Heart left ventricle (tissue), 16 donors: ENCODE data around the gene MKRN2. TPM values are rescaled to one million over a fixed set of nuclear protein-coding genes. Genes with fewer than 3 reads are reported as not detected.

Source experiments
- ATAC-seq, 4 donors: fragments of 200-7000 bp; cut with Tn5 transposase; one replicate each; pipeline ENCODE4 v1.9.1; 2020 to 2022; ENCODE audit warnings: moderate library complexity in 4 of 4, mild to moderate bottlenecking in 3 of 4, moderate number of reproducible peaks in 1 of 4
- DNase-seq, 5 donors: peaks; one replicate each; pipeline ENCODE4 v3.0.0-alpha.2; 2020
- H3K27ac ChIP-seq, 12 donors: fragments of 200-600 bp; sonication (generic) in 4 of 12; one replicate each; pipeline versions ENCODE4 v1.5.0 to v1.8.0; 2016 to 2022; ENCODE audit warnings: mild to moderate bottlenecking in 2 of 12
- H3K27me3 ChIP-seq, 9 donors: fragments of 200-600 bp; sonication (generic) in 2 of 9; one replicate each; pipeline versions ENCODE4 v1.5.1 to v1.8.0; 2016 to 2022; ENCODE audit warnings: mild to moderate bottlenecking in 3 of 9
- H3K36me3 ChIP-seq, 9 donors: fragments of 200-600 bp; sonication (generic) in 2 of 9; one replicate each; pipeline versions ENCODE4 v1.5.0 to v1.8.0; 2018 to 2022; ENCODE audit warnings: mild to moderate bottlenecking in 2 of 9
- H3K4me1 ChIP-seq, 12 donors: fragments of 200-600 bp; sonication (generic) in 4 of 12; one replicate each; pipeline versions ENCODE4 v1.5.0 to v1.8.0; 2016 to 2022; ENCODE audit warnings: mild to moderate bottlenecking in 3 of 12
- H3K4me3 ChIP-seq, 12 donors: fragments of 200-600 bp; sonication (generic) in 4 of 12; one replicate each; pipeline versions ENCODE4 v1.5.0 to v1.8.0; 2017 to 2022; ENCODE audit warnings: mild to moderate bottlenecking in 9 of 12, moderate library complexity in 4 of 12
- H3K9me3 ChIP-seq, 12 donors: fragments of 200-600 bp; sonication (generic) in 4 of 12; one replicate each; pipeline versions ENCODE4 v1.5.0 to v1.8.0; 2016 to 2022; ENCODE audit warnings: mild to moderate bottlenecking in 1 of 12
- CTCF ChIP-seq, 12 donors: fragments of 200-600 bp; sonication (generic) in 4 of 12; IDR thresholded peaks; one replicate each; pipeline versions ENCODE4 v1.5.0 to v1.8.0; 2018 to 2022; ENCODE audit warnings: antibody characterized with exemption in 12 of 12, mild to moderate bottlenecking in 5 of 12
- POLR2A ChIP-seq, 2 donors: fragments of 450-650 bp; IDR thresholded peaks; one replicate each; pipeline ENCODE4 v1.6.1; 2017; ENCODE audit warnings: antibody characterized with exemption in 2 of 2, mild to moderate bottlenecking in 2 of 2, moderate library complexity in 2 of 2
- whole genome bisulfite sequencing, 4 donors: extraction: QIAGEN DNeasy Blood & Tissue Kit in 2 of 4; methylation state at CpG; one replicate each; pipeline versions ENCODE4 v1.1.5 to v1.1.7; 2013 to 2018; 5-methylcytosine and 5-hydroxymethylcytosine counted together
- intact Hi-C, 10 donors: fragments of 100-400 bp; cut with DNase I; formaldehyde crosslinking; loops; one replicate each; pipeline versions ENCODE4 v1.11.1 to v1.14.2; 2022
- polyA plus RNA-seq, 2 donors: library from polyadenylated mRNA; stranded (reverse); fragments of 200-250 nt; gene quantifications; one replicate each; pipeline ENCODE4 v1.2.3, GENCODE V29; 2013
- total RNA-seq, 9 donors: library from RNA; depleted of rRNA in 2 of 9; stranded (reverse); fragments of >200 nt in 2 of 9; fragmentation: NEBNext Ultra II Directional in 3 of 9; extraction: Animal tissue kit (Norgen Biotek cat#: 25700) in 3 of 9; gene quantifications; one replicate each; pipeline versions ENCODE4 v1.1.0 to v1.2.4, GENCODE V29; 2016 to 2023
- donor health status: ischemic (EF 13 %, LVEDD 7.1; RV severe dilation, severe dysfunction).
- donor health status: healthy with polysubstance abuse.
- donor health status: DM: no; HTN: yes; CAD: no.
- donor health status: DM: no; HTN: no; CAD: no.
- donor health status: ischemic (EF 25% LVEDD 6.9; RV normal size, moderate dysfunction).
- donor health status: ischemic (EF 25% LVEDD 5.7; RV mildly dilated, moderate dysfunction).
- donor health status: healthy.
- donor health status: DM: yes; HTN: yes; CAD: no.
- donor health status: ischemic (EF 35%, LVEDD 5.7; RV mildly dilated, moderate dysfunction).
- donor health status: nonischemic (EF 11% LVEDD 7.7; RV severe dilation, severe dysfunction).
- donor health status: DM: yes; HTN: yes; CAD: no.
- donor health status: PGD.
- donor health status: ischemic (EF 29% LVEDD 5.4; RV normal size, mild dysfunction).
- donor health status: nonischemic (EF 23%, LVEDD 6.1; RV moderate dilation, normal function).

The MKRN2 gene
- total and polyA plus RNA-seq, 11 donors = 23.2 to 42.2 (median 32.9) TPM

GRCh38 chr3:12566976-12567375 is 10.1 kb downstream of the MKRN2 start:
- intact Hi-C loops = loop anchor here in 1 of 10 donors (10.0 kb wide), 1 partner anchor 158 kb away; no protein-coding TSS in a partner anchor
- Histone ChIP-seq H3K4me1 (peaks cover 0 to 29% (median 17%) of the 10 kb centered on the region in 12 donors), H3K9me3 (peaks cover 0 to 25% (median 9%) of the 10 kb centered on the region in 12 donors), H3K36me3 (peaks cover 0 to 36% (median 28%) of the 10 kb centered on the region in 9 donors), H3K27ac (no peak overlapping the region), H3K4me3 (no peak overlapping the region), H3K27me3 (no peaks in the 10 kb centered on the region)
- TF ChIP-seq POLR2A (IDR thresholded peaks at IDR 0.05) = no peak
- TF ChIP-seq CTCF (IDR thresholded peaks at IDR 0.05) = no peak
- ATAC-seq (no peak), DNase-seq (no peak)

- 44 to 70% (median 56%) methylated on average over 3 of the region's 3 CpGs for WGBS, 4 donors
- H3K27ac ChIP-seq = peak overlapping the region in 1 of 12 donors; percentile 17
- peaks cover 0 to 16% (median 6%) of the 10 kb centered on the region in 12 donors for H3K4me1 ChIP-seq
- peaks cover 0 to 53% (median 46%) of the 10 kb centered on the region in 9 donors for H3K36me3 ChIP-seq
- no peak overlapping the region for H3K4me3 ChIP-seq
- intact Hi-C loops = loop anchor here in 1 of 10 donors (10.0 kb wide), 1 partner anchor 156 kb away; no protein-coding TSS in a partner anchor
- no peaks in the 10 kb centered on the region for H3K27me3 ChIP-seq
- H3K9me3 ChIP-seq = peaks cover 0 to 25% (median 9%) of the 10 kb centered on the region in 12 donors
- ATAC-seq = peak in 2 of 4 donors; percentile 37 to 55
- no peak for TF ChIP-seq CTCF (IDR thresholded peaks at IDR 0.05)
- no peak for TF ChIP-seq POLR2A (IDR thresholded peaks at IDR 0.05)
- DNase-seq = no peak
These were observed 11.9 kb downstream of the MKRN2 start for GRCh38 chr3:12568747-12569146.

GRCh38 chr3:12569836-12570235 is 12.9 kb downstream of the MKRN2 start:
- Histone ChIP-seq H3K9me3 (peaks cover 0 to 25% (median 9%) of the 10 kb centered on the region in 12 donors), H3K36me3 (peaks cover 0 to 64% (median 57%) of the 10 kb centered on the region in 9 donors), H3K27me3 (no peaks in the 10 kb centered on the region), H3K27ac (no peak overlapping the region), H3K4me3 (no peak overlapping the region), H3K4me1 (peaks cover 0 to 26% (median 14%) of the 10 kb centered on the region in 12 donors)
- no peak for DNase-seq
- intact Hi-C loops = loop anchor here in 1 of 10 donors (10.0 kb wide), 1 partner anchor 155 kb away; no protein-coding TSS in a partner anchor
- 85 to 91% (median 86%) methylated on average over 6 of the region's 6 CpGs for WGBS, 4 donors
- ATAC-seq = no peak
- TF ChIP-seq POLR2A (IDR thresholded peaks at IDR 0.05) = no peak

- peaks cover 0 to 84% (median 77%) of the 10 kb centered on the region in 9 donors for H3K36me3 ChIP-seq
- H3K27ac ChIP-seq = no peak overlapping the region
These were observed 15.1 kb downstream of the MKRN2 start for GRCh38 chr3:12571986-12572385.

More at GRCh38 chr3:12571986-12572385, 15.1 kb downstream of the MKRN2 start:
- peaks cover 0 to 28% (median 14%) of the 10 kb centered on the region in 12 donors for H3K4me1 ChIP-seq
- 83 to 90% (median 87%) methylated on average over 11 of the region's 11 CpGs for WGBS, 4 donors
- no peaks in the 10 kb centered on the region for H3K27me3 ChIP-seq
- H3K9me3 ChIP-seq = peaks cover 0 to 5% (median 0%) of the 10 kb centered on the region in 12 donors
- H3K4me3 ChIP-seq = no peak overlapping the region
- intact Hi-C loops = no loop called here
- ATAC-seq (no peak), DNase-seq (no peak)
- TF ChIP-seq CTCF (IDR thresholded peaks at IDR 0.05) (no peak), POLR2A (IDR thresholded peaks at IDR 0.05) (no peak)
